Activated CD8-positive, alpha-beta T cell treated with anti-CD3 and anti-CD28 coated beads for 36 hours (primary cell): ENCODE data around the gene RAB3C. TPM values are rescaled to one million over a fixed set of nuclear protein-coding genes. Genes with fewer than 3 reads are reported as not detected.

Experiments
- ATAC-seq: fragments of 200-7000 bp; cut with Tn5 transposase; one replicate; pipeline ENCODE4 v1.10.0; 2021; ENCODE audit warnings: mild to moderate bottlenecking, moderate library complexity
- CTCF ChIA-PET: fragments of 350-600 bp; sonication (Branson Sonifier 250); formaldehyde crosslinking; loops from one replicate; lab custom pipeline; 2021; ENCODE audit warnings: antibody characterized with exemption; lab: Charles Lee
- POLR2A ChIA-PET: fragments of 350-600 bp; sonication (Branson Sonifier 250); formaldehyde crosslinking; loops from one replicate; lab custom pipeline; 2021; ENCODE audit warnings: antibody characterized with exemption; lab: Charles Lee
- DNase-seq: peaks from one replicate; pipeline ENCODE4 v3.0.0-alpha.2; 2020
- H3K27ac Mint-ChIP-seq: one replicate; pipeline ENCODE4 v1.8.0; 2021; ENCODE audit warnings: mild to moderate bottlenecking, mixed read lengths
- H3K27me3 Mint-ChIP-seq: one replicate; pipeline ENCODE4 v1.8.0; 2021; ENCODE audit warnings: mixed read lengths
- H3K36me3 Mint-ChIP-seq: one replicate; pipeline ENCODE4 v1.8.0; 2021; ENCODE audit warnings: low read depth, mixed read lengths
- H3K4me1 Mint-ChIP-seq: one replicate; pipeline ENCODE4 v1.8.0; 2021; ENCODE audit warnings: low read depth, mixed read lengths
- H3K4me3 Mint-ChIP-seq: one replicate; pipeline ENCODE4 v1.8.0; 2021; ENCODE audit warnings: mild to moderate bottlenecking, moderate library complexity, mixed read lengths
- H3K9me3 Mint-ChIP-seq: one replicate; pipeline ENCODE4 v1.8.0; 2021; ENCODE audit warnings: mixed read lengths
- intact Hi-C: fragments of 100-400 bp; cut with micrococcal nuclease; formaldehyde crosslinking; loops from one replicate; pipeline ENCODE4 v1.10.0; 2022
- total RNA-seq, 2 experiments: library from RNA; stranded (reverse); gene quantifications; one replicate each; pipeline ENCODE4 v1.2.3, GENCODE V29; 2021
- TF ChIP-seq, protein P1 (sequence below): fragments of 200-600 bp; IDR thresholded peaks from one replicate; pipeline ENCODE4 v1.8.0; 2022; ENCODE audit warnings: antibody characterized with exemption, mild to moderate bottlenecking

RAB3C gene
- total RNA-seq, 2 experiments from 2014 or later, result not detected

DNA sequence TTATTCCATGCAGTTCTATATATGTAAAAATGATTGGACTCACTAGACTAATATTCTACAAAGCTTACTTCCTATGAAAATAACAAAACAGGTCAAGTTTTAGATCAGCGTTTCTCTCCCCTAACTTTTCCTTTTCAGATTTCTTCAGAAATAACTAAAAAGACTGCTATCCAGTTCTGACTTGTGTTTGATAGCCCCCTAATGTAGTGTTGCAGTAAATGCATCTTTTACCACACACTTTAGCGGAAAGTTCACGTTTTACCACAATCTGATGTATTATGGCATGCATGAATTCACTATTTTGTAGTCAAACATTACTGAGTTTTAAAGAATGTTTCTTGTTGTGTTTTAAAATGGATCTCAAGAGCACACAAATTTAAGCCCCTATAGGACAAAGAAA is 292.7 kb downstream of the RAB3C start:
- POLR2A ChIA-PET, result no interaction called here
- Mint-ChIP-seq H3K27me3 (peaks cover 14% of the 10 kb centered on the region), H3K4me3 (no peak overlapping the region), H3K9me3 (no peaks in the 10 kb centered on the region), H3K27ac (no peak overlapping the region), H3K36me3 (no peaks in the 10 kb centered on the region), H3K4me1 (no peaks in the 10 kb centered on the region)
- intact Hi-C loops, result no loop called here
- TF ChIP-seq, protein P1, sequence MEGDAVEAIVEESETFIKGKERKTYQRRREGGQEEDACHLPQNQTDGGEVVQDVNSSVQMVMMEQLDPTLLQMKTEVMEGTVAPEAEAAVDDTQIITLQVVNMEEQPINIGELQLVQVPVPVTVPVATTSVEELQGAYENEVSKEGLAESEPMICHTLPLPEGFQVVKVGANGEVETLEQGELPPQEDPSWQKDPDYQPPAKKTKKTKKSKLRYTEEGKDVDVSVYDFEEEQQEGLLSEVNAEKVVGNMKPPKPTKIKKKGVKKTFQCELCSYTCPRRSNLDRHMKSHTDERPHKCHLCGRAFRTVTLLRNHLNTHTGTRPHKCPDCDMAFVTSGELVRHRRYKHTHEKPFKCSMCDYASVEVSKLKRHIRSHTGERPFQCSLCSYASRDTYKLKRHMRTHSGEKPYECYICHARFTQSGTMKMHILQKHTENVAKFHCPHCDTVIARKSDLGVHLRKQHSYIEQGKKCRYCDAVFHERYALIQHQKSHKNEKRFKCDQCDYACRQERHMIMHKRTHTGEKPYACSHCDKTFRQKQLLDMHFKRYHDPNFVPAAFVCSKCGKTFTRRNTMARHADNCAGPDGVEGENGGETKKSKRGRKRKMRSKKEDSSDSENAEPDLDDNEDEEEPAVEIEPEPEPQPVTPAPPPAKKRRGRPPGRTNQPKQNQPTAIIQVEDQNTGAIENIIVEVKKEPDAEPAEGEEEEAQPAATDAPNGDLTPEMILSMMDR, result no peak
- CTCF ChIA-PET, result interaction anchor here (1.5 to 5.9 kb wide), 2 partner anchors 11 to 25 kb away, joined by 4 to 57 read pairs; no protein-coding TSS in a partner anchor
- ATAC-seq (no peak), DNase-seq (no peak)

DNA sequence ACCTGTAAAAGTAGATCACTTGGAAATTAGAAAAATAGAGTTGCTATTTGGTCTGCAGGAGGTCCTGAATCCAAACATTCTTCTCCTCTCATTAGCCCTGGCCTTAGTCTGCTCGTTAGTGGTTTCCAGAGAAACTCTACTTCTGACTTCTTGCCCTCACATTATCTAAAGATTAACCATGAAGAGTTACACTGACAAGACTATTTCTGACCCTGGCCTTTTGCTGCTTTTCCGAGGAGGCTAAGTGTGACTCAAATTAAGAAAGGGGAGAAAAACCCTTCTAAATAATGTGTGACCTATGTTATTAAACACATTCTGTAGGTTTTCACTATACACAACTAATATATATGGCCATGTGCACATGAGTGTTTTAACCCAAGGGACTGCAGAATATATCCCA is 302.4 kb downstream of the RAB3C start:
- ChIA-PET POLR2A (no interaction called here), CTCF (interaction anchor here (0.7 to 3.6 kb wide), 15 partner anchors 10 to 496 kb away, joined by 3 to 57 read pairs (median 10); no protein-coding TSS in a partner anchor)
- DNase-seq, result no peak
- Mint-ChIP-seq H3K36me3 (no peaks in the 10 kb centered on the region), H3K9me3 (no peaks in the 10 kb centered on the region), H3K27me3 (peaks cover 5% of the 10 kb centered on the region), H3K4me1 (peaks cover 14% of the 10 kb centered on the region), H3K27ac (no peak overlapping the region), H3K4me3 (no peak overlapping the region)
- ATAC-seq, result no peak
- TF ChIP-seq, protein P1, result no peak
- intact Hi-C loops, result loop anchor here (5.0 to 10.0 kb wide), 2 partner anchors 122 to 500 kb away; no protein-coding TSS in a partner anchor

DNA sequence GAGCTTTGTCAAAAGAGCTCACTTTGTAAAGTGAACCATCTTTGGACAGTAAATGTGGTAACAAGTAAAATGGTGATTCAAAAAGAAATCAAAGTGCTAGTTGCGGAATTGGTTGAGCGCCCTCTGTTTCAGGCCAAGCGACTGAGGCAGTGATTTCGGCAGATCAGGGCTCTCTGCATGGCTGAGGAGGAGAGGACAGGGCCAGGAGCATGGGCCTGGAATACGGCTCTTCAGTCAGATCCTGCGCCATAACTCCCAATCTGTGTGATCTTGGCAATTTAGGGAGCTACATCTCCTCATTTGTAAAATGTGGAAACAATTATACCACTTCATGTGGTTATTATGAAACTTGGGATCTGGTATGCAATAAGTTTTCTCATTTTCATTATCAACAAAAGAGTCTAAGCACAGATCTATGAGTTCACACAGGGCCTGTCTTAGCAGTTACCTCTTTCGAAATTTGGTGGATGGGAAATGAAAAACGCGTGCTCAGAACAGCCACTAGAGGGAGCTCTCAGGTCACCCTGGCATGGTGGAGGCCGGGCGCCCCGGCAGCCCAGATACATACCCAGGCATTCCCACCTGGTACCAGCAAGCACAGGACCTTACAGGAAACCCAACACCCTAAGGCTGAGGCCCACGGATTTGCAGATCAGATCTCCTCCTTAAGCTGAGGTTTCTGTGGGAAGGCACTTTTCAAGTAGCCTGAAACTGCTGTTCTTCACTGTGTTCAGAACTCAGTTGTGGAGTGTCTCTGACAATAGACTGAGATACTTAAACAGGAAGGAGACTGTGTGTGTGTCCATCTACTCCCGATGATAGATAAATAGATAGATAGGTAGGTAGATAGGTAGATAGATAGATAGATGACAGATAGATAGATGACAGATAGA is 303.7 kb downstream of the RAB3C start:
- intact Hi-C loops, result loop anchor here (2.0 to 10.0 kb wide), 3 partner anchors 121 to 498 kb away; no protein-coding TSS in a partner anchor
- ChIA-PET POLR2A (interaction anchor here (0.6 to 2.1 kb wide), 4 partner anchors 20 to 294 kb away, joined by 3 to 5 read pairs (median 3); no protein-coding TSS in a partner anchor), CTCF (interaction anchor here (0.6 to 3.6 kb wide), 71 partner anchors 9 to 723 kb away, joined by 3 to 57 read pairs (median 5); no protein-coding TSS in a partner anchor)
- TF ChIP-seq, protein P1, result peak; percentile 92
- peaks cover 20% of the 10 kb centered on the region for H3K4me1 Mint-ChIP-seq
- no peak overlapping the region for H3K27ac Mint-ChIP-seq
- ATAC-seq (peak; percentile 75), DNase-seq (peak; percentile 68)
- H3K4me3 Mint-ChIP-seq, result no peak overlapping the region
- peaks cover 5% of the 10 kb centered on the region for H3K27me3 Mint-ChIP-seq
- H3K36me3 Mint-ChIP-seq, result no peaks in the 10 kb centered on the region
- H3K9me3 Mint-ChIP-seq, result no peaks in the 10 kb centered on the region

DNA sequence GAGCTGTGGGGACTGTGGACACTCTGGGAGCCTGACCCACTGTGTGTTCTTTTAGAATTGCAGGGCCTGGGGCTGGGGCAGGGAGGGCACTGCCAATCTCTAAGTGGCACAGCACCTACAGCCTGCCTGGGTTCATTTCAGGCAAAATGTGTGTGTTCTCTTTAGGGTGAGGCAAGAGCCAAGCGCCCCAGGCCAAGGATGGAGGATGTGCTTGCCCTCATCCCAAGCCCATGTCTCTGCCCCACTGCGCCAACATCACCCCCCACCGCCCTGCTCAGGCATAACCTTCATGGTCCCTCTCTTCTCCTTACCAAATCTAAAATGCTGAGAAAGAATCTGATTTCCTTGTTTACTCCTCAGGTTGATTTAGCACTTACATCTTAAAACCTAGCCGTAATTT is 304.4 kb downstream of the RAB3C start:
- Mint-ChIP-seq H3K27ac (peak overlapping the region; percentile 6), H3K36me3 (no peaks in the 10 kb centered on the region), H3K27me3 (peaks cover 5% of the 10 kb centered on the region), H3K9me3 (no peaks in the 10 kb centered on the region), H3K4me1 (peaks cover 22% of the 10 kb centered on the region), H3K4me3 (no peak overlapping the region)
- ChIA-PET POLR2A (interaction anchor here (0.8 to 2.1 kb wide), 3 partner anchors 17 to 293 kb away, joined by 3 to 5 read pairs (median 3); no protein-coding TSS in a partner anchor), CTCF (interaction anchor here (0.8 to 3.6 kb wide), 47 partner anchors 9 to 488 kb away, joined by 3 to 57 read pairs (median 5); no protein-coding TSS in a partner anchor)
- DNase-seq (no peak), ATAC-seq (no peak)
- TF ChIP-seq, protein P1, result no peak
- intact Hi-C loops, result loop anchor here (2.0 to 10.0 kb wide), 3 partner anchors 120 to 497 kb away; no protein-coding TSS in a partner anchor
